Gastroesophageal sphincter (tissue), 3 donors: ENCODE data around the gene VAV3.

Experiments used
- CTCF ChIP-seq, 4 experiments: fragments of 200-600 bp in 2 of 4; fragments of 450-650 bp in 2 of 4; sonication (generic) in 1 of 4; IDR thresholded peaks; one replicate each; pipeline ENCODE4 v1.5.1; 2017 to 2019; ENCODE audit warnings: antibody characterized with exemption in 4 of 4, mild to moderate bottlenecking in 2 of 4, moderate library complexity in 2 of 4
- EP300 ChIP-seq: sonication (generic); formaldehyde crosslinking; IDR thresholded peaks from one replicate; pipeline ENCODE4 v1.6.1; 2017; ENCODE audit warnings: antibody characterized with exemption, mild to moderate bottlenecking
- POLR2A ChIP-seq, 2 donors: fragments of 450-650 bp; IDR thresholded peaks; one replicate each; pipeline ENCODE4 v1.6.1; 2017; ENCODE audit warnings: antibody characterized with exemption in 2 of 2, mild to moderate bottlenecking in 2 of 2, moderate library complexity in 1 of 2
- POLR2AphosphoS5 ChIP-seq: sonication (generic); formaldehyde crosslinking; IDR thresholded peaks from one replicate; pipeline ENCODE4 v1.6.1; 2017; ENCODE audit warnings: antibody characterized with exemption

GRCh38 chr1:107894605-107895004 lies 70.4 kb downstream of the VAV3 start:
- TF ChIP-seq CTCF (IDR thresholded peaks at IDR 0.05) (no peak), POLR2A (IDR thresholded peaks at IDR 0.05) (no peak), EP300 (no peak), POLR2AphosphoS5 (no peak)
